Measurements from ENCODE around the gene PIPOX. TPM values are rescaled to one million over a fixed set of nuclear protein-coding genes. Genes with fewer than 3 reads are reported as not detected.

Gene PIPOX
- total RNA-seq, 6 donors from 2014 or later, result 0.91 to 3.6 (median 2.2) TPM; not detected in 2

- no peaks in the 10 kb centered on the region for H3K27me3 ChIP-seq
- TF ChIP-seq, protein P1, sequence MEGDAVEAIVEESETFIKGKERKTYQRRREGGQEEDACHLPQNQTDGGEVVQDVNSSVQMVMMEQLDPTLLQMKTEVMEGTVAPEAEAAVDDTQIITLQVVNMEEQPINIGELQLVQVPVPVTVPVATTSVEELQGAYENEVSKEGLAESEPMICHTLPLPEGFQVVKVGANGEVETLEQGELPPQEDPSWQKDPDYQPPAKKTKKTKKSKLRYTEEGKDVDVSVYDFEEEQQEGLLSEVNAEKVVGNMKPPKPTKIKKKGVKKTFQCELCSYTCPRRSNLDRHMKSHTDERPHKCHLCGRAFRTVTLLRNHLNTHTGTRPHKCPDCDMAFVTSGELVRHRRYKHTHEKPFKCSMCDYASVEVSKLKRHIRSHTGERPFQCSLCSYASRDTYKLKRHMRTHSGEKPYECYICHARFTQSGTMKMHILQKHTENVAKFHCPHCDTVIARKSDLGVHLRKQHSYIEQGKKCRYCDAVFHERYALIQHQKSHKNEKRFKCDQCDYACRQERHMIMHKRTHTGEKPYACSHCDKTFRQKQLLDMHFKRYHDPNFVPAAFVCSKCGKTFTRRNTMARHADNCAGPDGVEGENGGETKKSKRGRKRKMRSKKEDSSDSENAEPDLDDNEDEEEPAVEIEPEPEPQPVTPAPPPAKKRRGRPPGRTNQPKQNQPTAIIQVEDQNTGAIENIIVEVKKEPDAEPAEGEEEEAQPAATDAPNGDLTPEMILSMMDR (IDR thresholded peaks at IDR 0.05), result no peak
- no peak for TF ChIP-seq POLR2A (IDR thresholded peaks at IDR 0.05)
- H3K36me3 ChIP-seq, result peaks cover 0 to 3% (median 1%) of the 10 kb centered on the region in 4 donors
- peaks cover 0 to 2% (median 0%) of the 10 kb centered on the region in 4 donors for H3K4me1 ChIP-seq
- no peaks in the 10 kb centered on the region for H3K9me3 ChIP-seq
- ATAC-seq (ENCODE audit: low FRiP score in 2 of 2) (peak in 1 of 2 donors; percentile 61), DNase-seq (peak in 1 of 2 donors; percentile 31)
- no peak overlapping the region for H3K4me3 ChIP-seq
- 51 to 61% methylated on average over 19 of the region's 19 CpGs for WGBS, 2 donors
- H3K27ac ChIP-seq, result no peak overlapping the region
These were observed 26.6 kb downstream of the PIPOX start for GRCh38 chr17:29069526-29070041.

GRCh38 chr17:29070308-29070707 is 27.4 kb downstream of the PIPOX start:
- no peak overlapping the region for H3K4me3 ChIP-seq
- H3K4me1 ChIP-seq, result peaks cover 0 to 2% (median 0%) of the 10 kb centered on the region in 4 donors
- no peak for ATAC-seq (ENCODE audit: low FRiP score in 2 of 2)
- no peak for DNase-seq
- H3K27me3 ChIP-seq, result no peaks in the 10 kb centered on the region
- no peaks in the 10 kb centered on the region for H3K9me3 ChIP-seq
- no peak for TF ChIP-seq POLR2A (IDR thresholded peaks at IDR 0.05)
- TF ChIP-seq, protein P1 (IDR thresholded peaks at IDR 0.05), result no peak
- no peak for TF ChIP-seq POLR2AphosphoS5 (IDR thresholded peaks at IDR 0.05)
- TF ChIP-seq EP300 (IDR thresholded peaks at IDR 0.05), result no peak
- peaks cover 0 to 5% (median 2%) of the 10 kb centered on the region in 4 donors for H3K36me3 ChIP-seq
- WGBS, 2 donors, result 70 to 72% methylated on average over 10 of the region's 10 CpGs
- H3K27ac ChIP-seq, result no peak overlapping the region

DNA sequence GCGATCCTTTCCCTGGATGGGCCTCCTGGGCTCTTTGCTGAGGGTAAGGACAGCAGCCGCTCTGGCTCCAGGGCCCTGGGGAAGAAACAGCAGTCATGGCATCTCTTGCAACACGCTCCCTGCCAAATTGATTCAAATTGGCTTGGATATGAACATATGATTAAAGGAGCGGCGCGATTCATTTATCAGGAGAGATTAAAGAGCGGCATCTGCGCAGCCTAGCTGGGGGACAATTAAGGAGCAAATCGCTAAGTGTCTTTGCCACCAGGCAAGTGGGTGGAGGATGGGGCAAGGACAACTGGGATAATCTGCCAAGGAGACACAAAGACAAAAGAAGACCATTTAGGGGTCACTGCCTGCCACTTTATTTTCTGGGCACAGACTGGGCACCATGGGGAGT is 27.8 kb downstream of the PIPOX start:
- Histone ChIP-seq H3K4me1 (peaks cover 0 to 2% (median 0%) of the 10 kb centered on the region in 4 donors), H3K36me3 (peaks cover 0 to 5% (median 2%) of the 10 kb centered on the region in 4 donors), H3K9me3 (no peaks in the 10 kb centered on the region), H3K27me3 (no peaks in the 10 kb centered on the region), H3K4me3 (no peak overlapping the region), H3K27ac (no peak overlapping the region)
- DNase-seq, result no peak
- TF ChIP-seq, protein P1 (IDR thresholded peaks at IDR 0.05), result no peak
- TF ChIP-seq POLR2AphosphoS5 (IDR thresholded peaks at IDR 0.05) (no peak), EP300 (IDR thresholded peaks at IDR 0.05) (no peak), POLR2A (IDR thresholded peaks at IDR 0.05) (no peak)
- ATAC-seq (ENCODE audit: low FRiP score in 2 of 2), result no peak
- 85 to 87% methylated on average over 9 of the region's 9 CpGs for WGBS, 2 donors

GRCh38 chr17:29071303-29071702 is 28.4 kb downstream of the PIPOX start:
- no peaks in the 10 kb centered on the region for H3K27me3 ChIP-seq
- H3K4me3 ChIP-seq, result no peak overlapping the region
- H3K36me3 ChIP-seq, result peaks cover 0 to 5% (median 2%) of the 10 kb centered on the region in 4 donors
- TF ChIP-seq, protein P1 (IDR thresholded peaks at IDR 0.05), result no peak
- TF ChIP-seq POLR2A (IDR thresholded peaks at IDR 0.05) (no peak), EP300 (IDR thresholded peaks at IDR 0.05) (no peak), POLR2AphosphoS5 (IDR thresholded peaks at IDR 0.05) (no peak)
- ATAC-seq (ENCODE audit: low FRiP score in 2 of 2) (no peak), DNase-seq (no peak)
- WGBS, 2 donors, result 100% methylated on average over 1 of the region's 1 CpG
- H3K9me3 ChIP-seq, result no peaks in the 10 kb centered on the region
- H3K4me1 ChIP-seq, result peaks cover 0 to 2% (median 0%) of the 10 kb centered on the region in 4 donors
- no peak overlapping the region for H3K27ac ChIP-seq

- 81 to 88% methylated on average over 1 to 2 of the region's 2 CpGs for WGBS, 2 donors
- no peak for DNase-seq
- TF ChIP-seq EP300 (IDR thresholded peaks at IDR 0.05), result no peak
- TF ChIP-seq POLR2A (IDR thresholded peaks at IDR 0.05), result no peak
- TF ChIP-seq, protein P1 (IDR thresholded peaks at IDR 0.05), result no peak
- no peak for TF ChIP-seq POLR2AphosphoS5 (IDR thresholded peaks at IDR 0.05)
- Histone ChIP-seq H3K36me3 (peaks cover 0 to 9% (median 3%) of the 10 kb centered on the region in 4 donors), H3K4me3 (no peak overlapping the region), H3K9me3 (no peaks in the 10 kb centered on the region), H3K27me3 (no peaks in the 10 kb centered on the region), H3K27ac (no peak overlapping the region), H3K4me1 (peaks cover 0 to 2% (median 0%) of the 10 kb centered on the region in 4 donors)
- no peak for ATAC-seq (ENCODE audit: low FRiP score in 2 of 2)
These were observed 30.1 kb downstream of the PIPOX start for GRCh38 chr17:29073045-29073444.
